ENCODE measurements around the gene PROK1. TPM values are rescaled to one million over a fixed set of nuclear protein-coding genes. Genes with fewer than 3 reads are reported as not detected.

Gene PROK1
- total RNA-seq, 2 donors from 2014 or later, result 1.0 to 5.1 TPM

DNA sequence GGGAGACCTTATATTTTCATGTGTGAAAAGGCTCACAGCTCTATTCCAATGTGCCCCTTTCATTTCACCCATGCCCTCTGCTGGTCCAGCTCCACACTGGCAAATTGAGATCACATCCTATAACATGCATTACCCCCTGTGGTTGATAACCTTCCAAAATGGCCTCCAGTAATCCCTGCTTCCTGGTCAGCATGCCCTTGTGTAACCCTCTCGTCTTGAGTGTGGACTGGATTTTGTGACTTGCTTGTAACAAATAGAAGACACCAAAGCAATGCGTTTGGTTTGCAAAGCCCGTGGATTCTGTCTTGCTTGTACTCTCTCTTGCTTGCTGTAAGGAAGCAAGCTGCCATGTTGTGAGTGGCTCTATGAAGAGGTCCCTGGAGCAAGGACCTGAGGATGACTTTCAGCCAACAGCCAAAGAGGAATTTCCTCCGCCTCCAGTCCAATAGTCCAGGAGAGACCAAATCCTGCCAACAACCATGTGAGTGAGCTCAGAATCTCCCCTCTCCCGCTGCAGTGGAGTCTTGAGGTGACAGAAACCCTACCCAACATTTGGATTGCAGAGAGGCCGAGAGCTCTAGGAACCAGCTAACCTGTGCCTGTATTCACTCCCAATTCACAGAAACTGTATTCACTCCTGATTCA lies 50.7 kb downstream of the PROK1 start:
- no peak for DNase-seq (ENCODE audit: low spot score)
- H3K4me3 ChIP-seq, result no peak overlapping the region
- H3K27me3 ChIP-seq, result no peaks in the 10 kb centered on the region
- no peaks in the 10 kb centered on the region for H3K36me3 ChIP-seq
- no peak for TF ChIP-seq CTCF (IDR thresholded peaks at IDR 0.05)
- no peak overlapping the region for H3K27ac ChIP-seq
- no peaks in the 10 kb centered on the region for H3K4me1 ChIP-seq
- no peaks in the 10 kb centered on the region for H3K9me3 ChIP-seq

GRCh38 chr1:110502402-110503151 lies 51.6 kb downstream of the PROK1 start:
- Histone ChIP-seq H3K36me3 (no peaks in the 10 kb centered on the region), H3K9me3 (no peaks in the 10 kb centered on the region), H3K4me3 (no peak overlapping the region), H3K4me1 (no peaks in the 10 kb centered on the region), H3K27me3 (no peaks in the 10 kb centered on the region), H3K27ac (no peak overlapping the region)
- DNase-seq (ENCODE audit: low spot score), result no peak
- TF ChIP-seq CTCF (IDR thresholded peaks at IDR 0.05), result no peak

- no peak for TF ChIP-seq CTCF (IDR thresholded peaks at IDR 0.05)
- no peak for DNase-seq (ENCODE audit: low spot score)
- Histone ChIP-seq H3K27ac (no peak overlapping the region), H3K4me3 (no peak overlapping the region), H3K36me3 (no peaks in the 10 kb centered on the region), H3K9me3 (no peaks in the 10 kb centered on the region), H3K4me1 (no peaks in the 10 kb centered on the region), H3K27me3 (no peaks in the 10 kb centered on the region)
Observed at GRCh38 chr1:110503471-110503870, 52.5 kb downstream of the PROK1 start.

DNA sequence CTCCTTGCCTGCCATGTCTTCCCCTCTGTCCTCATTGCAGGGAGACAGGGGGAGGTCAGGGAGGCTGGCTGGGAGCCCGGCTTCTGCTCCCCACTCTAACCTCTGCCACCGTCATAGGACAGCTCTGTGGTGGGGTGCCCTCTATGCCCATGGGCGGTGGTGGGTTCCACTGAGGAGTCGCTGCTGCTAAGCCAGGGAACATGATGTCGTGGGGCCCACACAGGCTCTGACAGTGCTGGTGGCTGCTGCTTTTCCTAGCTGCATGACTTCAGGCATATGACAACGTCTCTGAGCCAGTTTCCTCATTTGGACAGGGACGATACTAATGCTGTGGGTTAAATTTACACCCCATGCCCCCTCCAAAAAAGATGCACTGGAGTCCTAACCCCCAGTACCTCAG lies 53.3 kb downstream of the PROK1 start:
- no peak overlapping the region for H3K27ac ChIP-seq
- no peak for DNase-seq (ENCODE audit: low spot score)
- H3K36me3 ChIP-seq, result no peaks in the 10 kb centered on the region
- TF ChIP-seq CTCF (IDR thresholded peaks at IDR 0.05), result no peak
- no peaks in the 10 kb centered on the region for H3K4me1 ChIP-seq
- H3K27me3 ChIP-seq, result no peaks in the 10 kb centered on the region
- no peaks in the 10 kb centered on the region for H3K9me3 ChIP-seq
- no peak overlapping the region for H3K4me3 ChIP-seq

- H3K27ac ChIP-seq, result no peak overlapping the region
- TF ChIP-seq CTCF (IDR thresholded peaks at IDR 0.05), result no peak
- H3K27me3 ChIP-seq, result no peaks in the 10 kb centered on the region
- H3K9me3 ChIP-seq, result no peaks in the 10 kb centered on the region
- no peak for DNase-seq (ENCODE audit: low spot score)
- no peaks in the 10 kb centered on the region for H3K4me1 ChIP-seq
- H3K36me3 ChIP-seq, result no peaks in the 10 kb centered on the region
- H3K4me3 ChIP-seq, result no peak overlapping the region
Observed at GRCh38 chr1:110505596-110505995, 54.6 kb downstream of the PROK1 start.
